Stimulated activated naive CD4-positive, alpha-beta T cell (primary cell): Measurements from ENCODE around the gene RETREG3.
"Not testable (repeated sequence)": the region's sequence is repeated elsewhere in the genome, so short reads cannot be mapped to it uniquely, and the experiment has no call there.

Source experiments
- DNase-seq, 6 experiments: peaks; one replicate each; lab custom pipeline; 2025; lab: John Stamatoyannopoulos, UW

Gene RETREG3

DNA sequence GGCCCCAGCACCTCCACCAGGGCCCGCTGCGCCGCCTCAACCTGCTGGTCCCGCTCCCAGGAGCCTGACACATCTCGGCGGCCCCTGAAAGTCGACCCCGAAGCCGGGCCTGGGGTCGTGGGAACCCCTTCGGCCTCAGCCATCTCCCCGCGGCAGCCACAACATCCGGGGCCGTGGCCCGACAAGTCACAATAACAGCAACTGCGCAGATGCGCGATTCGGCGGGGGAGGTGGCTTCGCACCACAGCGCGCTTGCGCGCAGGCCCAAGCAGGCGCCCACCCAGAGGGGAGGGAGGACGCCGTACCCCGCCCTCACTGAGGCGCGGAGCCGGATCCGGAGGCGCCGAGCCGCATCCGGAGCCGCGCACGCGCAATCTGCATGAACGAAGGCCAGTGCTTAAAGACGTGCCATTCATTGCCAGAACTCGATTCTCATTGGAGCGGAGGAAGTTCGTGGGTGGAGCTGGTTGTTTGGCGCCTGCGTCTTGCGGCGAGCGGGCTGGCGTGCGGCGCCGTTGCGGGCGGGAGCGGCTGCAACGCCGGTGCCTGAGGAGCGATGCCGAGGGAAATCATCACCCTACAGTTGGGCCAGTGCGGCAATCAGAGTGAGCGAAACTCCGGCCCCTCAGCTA, at the start of gene RETREG3, which contains the start of gene TUBG1:
Gene RETREG3, minus strand, starts transcription at position 193 of the 632 bp plus-strand sequence. Its CDS starts 50 bp downstream, at position 143.
Gene TUBG1, plus strand, starts transcription at position 502 of the 632 bp plus-strand sequence. Its CDS starts 55 bp downstream, at position 557.
- peak; percentile 96 to 100 (median 99) for DNase-seq

GRCh38 chr17:42657824-42658588, 48.8 kb upstream of the RETREG3 start:
- no peak for DNase-seq

DNA sequence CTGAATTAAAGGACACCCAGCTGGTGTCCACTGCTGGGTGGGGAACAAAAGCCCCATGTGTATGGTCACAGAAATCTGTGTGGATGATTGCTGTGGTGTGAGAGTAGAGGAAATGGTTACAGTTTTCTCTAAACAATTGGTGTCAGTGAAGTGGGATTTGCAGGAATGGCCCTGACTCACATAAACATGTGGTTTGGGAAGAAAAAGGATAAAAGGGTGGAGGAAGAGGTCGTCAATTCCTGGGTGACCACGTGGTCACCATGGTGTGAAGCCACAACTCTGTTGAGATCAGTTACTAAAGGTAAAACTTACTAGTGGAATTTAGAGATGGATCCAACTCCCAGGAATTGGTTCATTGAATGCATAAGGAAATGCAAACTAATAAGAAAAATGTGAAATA, 46.4 kb upstream of the RETREG3 start:
- no peak for DNase-seq

- no peak for DNase-seq
Observed at GRCh38 chr17:42653179-42654124, 44.3 kb upstream of the RETREG3 start.

DNA sequence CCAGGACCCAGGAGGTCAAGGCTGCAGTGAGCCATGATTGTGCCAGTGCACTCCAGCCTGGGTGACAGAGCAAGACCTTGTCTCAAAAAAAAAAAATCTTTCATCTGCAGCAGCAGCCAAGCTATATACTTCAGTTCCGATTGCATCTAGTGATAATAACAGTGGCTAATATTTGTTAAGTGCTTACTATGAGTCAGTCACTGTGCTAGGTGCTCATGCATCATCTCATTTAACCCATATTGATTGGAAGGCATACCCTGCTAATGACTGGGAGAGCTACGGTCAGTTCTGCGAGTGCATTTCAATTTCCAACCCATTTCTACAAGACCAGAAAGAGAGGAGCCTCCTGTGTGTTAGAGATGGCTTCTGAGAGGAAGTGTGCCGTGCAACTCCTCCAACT, 42.2 kb upstream of the RETREG3 start:
- no peak for DNase-seq

GRCh38 chr17:42647778-42648177, 38.6 kb upstream of the RETREG3 start:
- no peak for DNase-seq

DNA sequence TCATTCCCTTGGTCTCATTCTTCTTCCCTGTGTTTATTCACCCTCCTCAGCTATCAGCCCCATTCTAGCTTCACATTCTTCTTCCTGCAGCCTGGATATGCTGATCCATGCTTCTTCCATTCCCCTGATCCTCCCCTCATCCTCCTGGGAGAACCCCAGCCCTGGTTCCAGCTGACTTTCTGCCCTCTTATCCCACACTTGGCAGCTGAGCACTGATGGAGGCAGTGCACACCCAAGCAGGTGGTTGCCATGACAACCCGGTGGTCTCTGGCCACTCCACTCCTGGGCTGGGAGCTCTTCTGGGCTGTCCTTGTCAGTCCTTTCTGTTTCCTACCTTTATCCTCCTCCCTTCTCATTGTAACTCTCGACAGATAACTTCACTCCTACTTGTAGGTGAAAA, 33.2 kb upstream of the RETREG3 start:
- no peak for DNase-seq

GRCh38 chr17:42640121-42640520, 30.9 kb upstream of the RETREG3 start:
- no peak for DNase-seq

DNA sequence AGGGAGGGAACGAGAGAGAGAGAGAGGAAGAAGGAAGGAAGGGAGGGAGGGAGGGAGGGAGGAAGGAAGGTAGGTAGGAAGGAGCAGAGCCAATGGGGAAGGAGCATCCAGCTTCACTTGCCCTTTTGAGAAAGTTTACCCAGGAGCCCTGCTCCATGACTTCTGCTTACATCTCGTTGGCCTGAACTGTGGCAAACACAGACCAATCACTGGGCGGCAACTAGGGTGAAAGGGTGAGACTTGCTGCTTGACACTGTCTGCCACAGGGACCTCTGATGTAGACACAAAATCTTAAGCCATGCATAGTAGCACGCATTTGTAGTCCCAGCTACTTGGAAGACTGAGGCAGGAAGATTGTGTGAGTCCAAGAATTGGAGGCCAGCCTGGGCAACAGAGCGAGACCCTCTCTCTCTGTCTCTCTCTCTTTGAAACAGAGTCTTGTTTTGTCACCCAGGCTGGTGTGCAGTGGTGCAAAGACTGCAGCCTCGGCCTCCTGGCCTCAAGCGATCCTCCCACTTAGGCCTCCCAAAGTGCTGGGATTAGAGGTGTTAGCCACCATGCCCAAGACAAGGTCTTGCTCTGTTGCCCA, 30.4 kb upstream of the RETREG3 start:
- DNase-seq = no peak

GRCh38 chr17:42632949-42633444, 23.8 kb upstream of the RETREG3 start:
- DNase-seq = no peak

DNA sequence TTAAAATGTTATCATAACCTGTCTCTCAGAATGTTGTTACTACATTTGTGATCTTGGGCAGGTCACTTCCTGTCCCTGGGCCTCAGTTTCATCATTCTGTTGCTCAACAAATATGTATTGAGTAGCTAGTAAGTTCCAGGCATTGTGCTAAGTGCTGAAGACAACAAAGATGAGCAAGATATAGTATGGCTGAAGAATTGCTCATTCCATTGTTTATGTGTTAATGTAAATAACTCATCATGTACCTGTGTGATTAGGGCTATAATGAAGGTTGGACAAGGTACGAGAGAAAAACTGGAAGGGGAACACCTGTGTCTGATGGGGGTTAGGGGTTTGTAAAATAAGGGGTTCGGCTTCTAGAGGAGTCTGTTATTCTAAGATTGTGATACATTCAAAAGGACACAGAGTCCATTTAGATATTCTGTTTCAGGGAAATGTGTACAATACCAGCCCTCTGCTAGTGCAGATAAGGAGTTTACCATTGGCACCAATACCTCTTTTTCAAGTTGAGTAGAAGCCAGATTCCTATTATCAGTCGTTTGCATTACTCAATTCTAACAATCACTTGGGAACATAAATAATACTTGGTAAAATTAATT, 20.3 kb upstream of the RETREG3 start:
- DNase-seq = no peak

DNA sequence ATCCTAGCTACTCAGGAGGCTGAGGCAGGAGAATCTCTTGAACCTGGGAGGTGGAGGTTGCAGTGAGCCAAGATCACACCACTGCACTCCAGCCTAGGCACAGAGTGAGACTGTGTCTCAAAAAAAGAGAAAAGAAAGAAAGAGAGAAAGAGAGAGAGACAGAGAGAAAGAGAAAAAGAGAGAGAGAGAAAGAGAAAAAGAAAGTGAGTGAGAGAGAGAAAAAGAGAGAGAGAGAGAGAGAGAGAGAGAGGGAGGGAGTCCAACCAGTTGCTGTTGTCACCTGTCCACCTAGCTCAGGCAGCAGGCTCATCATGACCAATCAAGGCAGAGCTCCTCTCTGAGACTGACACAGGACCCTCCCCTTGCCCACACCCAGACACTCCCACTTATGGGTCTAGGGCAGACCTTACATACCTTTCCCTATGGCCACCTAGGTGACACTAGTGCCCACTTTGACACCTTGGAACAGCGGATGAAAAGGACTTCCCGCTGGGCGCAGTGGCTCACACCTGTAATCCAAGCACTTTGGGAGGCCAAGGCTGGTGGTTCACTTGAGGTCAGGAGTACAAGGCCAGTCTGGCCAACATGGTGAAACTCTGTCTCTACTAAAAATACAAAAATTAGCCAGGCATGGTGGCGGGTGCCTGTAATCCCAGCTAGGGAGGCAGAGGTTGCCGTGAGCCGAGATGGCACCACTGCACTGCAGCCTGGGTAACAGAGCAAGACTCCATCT, 18.0 kb upstream of the RETREG3 start:
- not testable (repeated sequence) for DNase-seq

DNA sequence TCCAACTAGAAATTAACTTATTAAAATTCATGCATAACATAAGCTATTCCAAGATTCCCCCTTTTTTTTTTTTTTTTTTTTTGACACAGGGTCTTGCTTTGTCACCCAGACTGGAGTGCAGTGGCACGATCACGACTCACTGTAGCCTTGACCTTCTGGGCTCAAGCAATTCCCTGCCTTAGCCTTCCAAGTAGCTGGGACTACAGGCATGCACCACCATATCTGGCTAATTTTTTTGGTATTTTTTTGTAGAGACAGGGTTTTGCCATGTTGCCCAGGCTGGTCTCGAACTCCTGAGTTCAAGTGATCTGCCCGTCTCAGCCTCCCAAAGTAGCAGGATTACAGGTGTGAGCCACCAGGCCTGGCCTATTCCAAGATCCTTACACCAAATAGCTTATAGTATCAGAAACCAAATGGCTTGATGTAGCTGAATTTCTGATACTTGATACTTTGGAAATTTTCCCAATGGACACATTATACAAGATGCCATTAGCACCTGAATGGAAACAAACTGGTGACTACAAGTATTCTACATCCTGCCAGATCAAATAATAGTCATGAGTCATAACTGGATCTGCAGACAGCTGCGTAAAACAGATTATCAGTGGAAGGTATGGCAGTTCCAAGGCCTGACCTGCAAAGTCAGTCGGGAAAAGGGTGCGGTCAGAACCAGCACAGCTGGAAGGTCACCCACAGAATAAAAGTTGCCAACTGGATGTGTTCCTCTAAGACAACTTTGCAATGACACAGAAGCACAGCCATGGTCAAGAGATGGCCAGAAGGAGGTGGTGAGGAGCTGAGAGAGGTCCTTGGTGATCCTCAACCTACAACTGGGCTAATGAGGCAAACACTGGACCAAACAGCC, 14.8 kb upstream of the RETREG3 start:
- no peak for DNase-seq

DNA sequence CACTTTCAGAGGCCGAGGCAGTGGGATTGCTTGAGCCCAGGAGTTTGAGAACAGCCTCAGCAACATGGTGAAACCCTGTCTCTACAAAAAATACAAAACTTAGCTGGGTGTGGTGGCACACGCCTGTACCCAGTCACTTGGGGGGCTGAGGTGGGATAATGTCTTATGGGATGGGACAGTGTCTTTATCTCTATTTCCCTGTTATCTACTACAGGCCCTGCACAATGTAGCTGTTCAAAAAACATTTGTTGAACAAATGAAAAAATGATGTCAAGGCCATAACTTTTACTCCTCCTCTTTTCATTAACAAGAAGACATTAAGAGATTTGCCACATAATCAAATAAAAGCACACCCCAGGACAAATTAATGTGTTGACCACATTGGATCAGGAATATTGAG, 14.1 kb upstream of the RETREG3 start:
- no peak for DNase-seq

DNA sequence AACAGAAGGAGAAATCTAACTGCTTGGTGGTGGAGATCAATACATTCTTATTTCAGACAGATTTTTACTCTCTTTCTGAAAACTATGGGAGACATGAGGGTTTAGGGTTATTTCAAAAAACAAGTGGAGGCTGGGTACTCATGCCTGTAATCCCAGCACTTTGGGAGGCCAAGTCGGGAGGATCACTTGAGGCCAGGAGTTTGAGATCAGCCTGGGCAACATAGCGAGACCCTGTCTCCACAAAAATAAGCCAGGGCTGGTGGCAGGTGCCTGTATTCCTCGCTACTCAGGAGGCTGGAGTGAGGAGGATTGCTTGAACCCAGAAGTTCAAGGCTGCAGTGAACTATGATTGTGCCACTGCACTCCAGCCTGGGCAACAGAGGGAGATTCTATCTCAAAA, 12.8 kb upstream of the RETREG3 start:
- DNase-seq = not testable (repeated sequence)

DNA sequence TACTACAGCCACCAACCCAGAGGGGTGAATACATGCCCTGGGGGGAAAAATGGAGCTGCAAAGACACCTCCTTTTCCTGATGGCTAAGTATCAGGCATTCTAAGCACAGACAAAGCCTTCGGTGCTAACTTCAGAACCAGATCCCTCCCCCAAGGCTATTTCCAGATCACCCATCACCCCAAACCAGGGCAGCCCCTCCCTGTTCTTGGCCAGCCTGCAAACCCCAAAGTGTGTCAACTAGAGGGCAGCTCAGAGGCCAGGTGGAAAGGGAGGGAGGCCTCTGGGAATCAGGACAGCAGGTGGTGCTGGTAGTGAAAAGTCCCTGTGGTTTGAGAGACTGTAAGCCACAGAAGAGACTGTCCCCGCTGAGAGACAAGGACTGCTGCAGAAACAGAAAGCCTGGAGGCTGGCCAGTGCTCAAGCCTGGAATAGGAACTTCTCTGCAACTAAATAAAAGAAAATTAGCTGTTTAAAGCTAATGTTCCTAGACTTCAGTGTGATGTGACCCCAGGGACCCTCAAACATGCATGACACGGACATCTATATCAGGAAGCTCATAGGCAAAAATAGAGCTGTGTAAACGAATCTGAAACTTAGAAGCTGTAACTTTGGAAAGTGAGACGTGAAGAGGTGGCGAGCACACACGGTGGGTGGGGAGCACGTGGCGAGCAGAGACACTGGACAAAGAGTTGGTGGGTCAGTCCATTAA, 9.4 kb upstream of the RETREG3 start:
- DNase-seq = no peak

GRCh38 chr17:42617956-42618431, 8.8 kb upstream of the RETREG3 start:
- no peak for DNase-seq

DNA sequence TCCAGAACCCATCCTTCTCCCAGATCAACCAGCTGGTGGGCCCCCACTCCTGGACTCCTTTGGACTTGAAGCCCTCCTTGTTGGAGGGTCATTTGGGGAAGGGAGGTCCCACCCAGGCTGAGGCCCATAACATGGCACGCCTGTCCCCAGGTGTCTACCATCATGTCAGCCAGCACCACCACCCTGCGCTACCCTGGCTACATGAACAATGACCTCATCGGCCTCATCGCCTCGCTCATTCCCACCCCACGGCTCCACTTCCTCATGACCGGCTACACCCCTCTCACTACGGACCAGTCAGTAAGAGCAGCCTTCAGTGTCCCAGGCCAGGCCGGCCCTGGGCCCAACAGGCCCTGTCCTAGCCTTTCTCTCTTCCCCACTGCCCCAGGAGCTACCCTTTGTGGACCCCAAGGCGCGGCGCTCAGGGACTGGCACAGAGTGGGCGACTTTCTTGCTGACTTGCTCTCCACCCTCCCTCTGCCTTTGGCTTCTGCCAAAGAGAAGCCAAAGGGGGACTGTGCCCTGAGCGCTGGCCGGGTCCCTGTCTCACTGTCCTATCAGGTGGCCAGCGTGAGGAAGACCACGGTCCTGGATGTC, 4.6 kb upstream of the RETREG3 start:
- no peak for DNase-seq
